HepG2 (cell line): Measurements from ENCODE around the gene MYH9. TPM values are rescaled to one million over a fixed set of nuclear protein-coding genes. Genes with fewer than 3 reads are reported as not detected.

ENCODE experiments used
- ATAC-seq: fragments of 200-7000 bp; cut with Tn5 transposase; 3 replicates; pipeline ENCODE4 v1.9.1; 2020; ENCODE audit warnings: mild to moderate bottlenecking, moderate library complexity
- BruUV-seq: library from RNA; stranded (reverse); fragments of 400-500 nt; replicated peaks from 2 replicates; lab custom pipeline; 2021; lab: Mats Ljungman, UMichigan
- CTCF ChIA-PET: fragments of 300-600 bp; formaldehyde crosslinking; extraction: SDS; loops from one replicate; lab custom pipeline; 2021; ENCODE audit warnings: low total read pairs, inconsistent platforms, low intra/inter-chr PET ratio; lab: Yijun Ruan, JAX
- POLR2A ChIA-PET: fragments of 350-600 bp; sonication (Branson Sonifier 250); formaldehyde crosslinking; loops from one replicate; lab custom pipeline; 2020; ENCODE audit warnings: antibody characterized with exemption, inconsistent platforms; lab: Yijun Ruan, JAX
- DNase-seq: peaks from one replicate; pipeline ENCODE4 v3.0.0-alpha.2; 2015; ENCODE audit warnings: low spot score
- FAIRE-seq: peaks from 3 replicates; lab custom pipeline; 2011; peaks lifted over from hg19 to GRCh38; lab: Jason Lieb, UNC
- H2AFZ ChIP-seq: one replicate; pipeline ENCODE4 v1.6.1; 2011; ENCODE audit warnings: low read length, inconsistent platforms
- H3K27ac ChIP-seq: fragments of 300-600 bp; 3 replicates; pipeline ENCODE4 v1.8.0; 2011; ENCODE audit warnings: mixed run types, mild to moderate bottlenecking, mixed read lengths, low read length, inconsistent platforms; ENCODE audit not compliant: insufficient read depth; ENCODE audit errors: extremely low read length
- H3K27me3 ChIP-seq, 2 experiments: fragments of 200-600 bp in 1 of 2; 2 replicates in 1 of 2; 3 replicates in 1 of 2; pipeline versions ENCODE4 v1.6.0 to v1.8.0; 2011; ENCODE audit warnings: low read length in 2 of 2, mild to moderate bottlenecking in 2 of 2, moderate library complexity in 2 of 2, inconsistent platforms in 1 of 2; ENCODE audit not compliant: insufficient read depth in 2 of 2, control insufficient read depth in 1 of 2
- H3K36me3 ChIP-seq, 2 experiments: fragments of 200-600 bp in 1 of 2; replicated peaks in 1 of 2; 2 replicates in 1 of 2; 3 replicates in 1 of 2; pipeline versions ENCODE4 v1.5.1 to v1.8.0; 2011; ENCODE audit warnings: low read length in 2 of 2, inconsistent platforms in 1 of 2; ENCODE audit not compliant: insufficient read depth in 2 of 2, control insufficient read depth in 1 of 2
- H3K4me1 ChIP-seq: 2 replicates; pipeline ENCODE4 v1.5.1; 2012; ENCODE audit warnings: low read length, inconsistent platforms; ENCODE audit not compliant: insufficient read depth
- H3K4me2 ChIP-seq: 2 replicates; pipeline ENCODE4 v1.6.0; 2011; ENCODE audit warnings: low read depth, low read length, inconsistent platforms
- H3K4me3 ChIP-seq, 3 experiments: fragments of 200-600 bp in 1 of 3; sonication (generic), shearing (Covaris generic) in 1 of 3; replicated peaks in 1 of 3; 2 replicates each; pipeline ENCODE4 v1.5.1; 2011 to 2016; ENCODE audit warnings: low read length in 3 of 3, inconsistent platforms in 2 of 3, low read depth in 2 of 3, mild to moderate bottlenecking in 2 of 3, control low read depth in 1 of 3, mixed read lengths in 1 of 3; ENCODE audit not compliant: insufficient read depth in 1 of 3
- H3K79me2 ChIP-seq: one replicate; pipeline ENCODE4 v1.6.1; 2011; ENCODE audit warnings: low read length, inconsistent platforms; ENCODE audit not compliant: insufficient read depth
- H3K9ac ChIP-seq: 2 replicates; pipeline ENCODE4 v1.6.0; 2011; ENCODE audit warnings: mild to moderate bottlenecking, low read depth, low read length, inconsistent platforms; ENCODE audit not compliant: insufficient read depth
- H3K9me3 ChIP-seq: 2 replicates; pipeline ENCODE4 v1.5.1; 2012; ENCODE audit warnings: mild to moderate bottlenecking, low read length
- H4K20me1 ChIP-seq: 2 replicates; pipeline ENCODE4 v1.6.0; 2011; ENCODE audit warnings: inconsistent platforms, mild to moderate bottlenecking, low read length, moderate library complexity; ENCODE audit not compliant: insufficient read depth
- MAX ChIP-seq: IDR thresholded peaks from 2 replicates; pipeline ENCODE4 v1.6.1; 2012; ENCODE audit warnings: inconsistent platforms
- NR2F1 ChIP-seq, 2 experiments: fragments of 450-650 bp in 1 of 2; formaldehyde crosslinking in 1 of 2; IDR thresholded peaks; 2 replicates each; pipeline versions ENCODE4 v1.5.0 to v1.6.1; 2016 to 2020; ENCODE audit warnings: mild to moderate bottlenecking in 1 of 2, missing compliant biosample characterization in 1 of 2, missing genetic modification reagents in 1 of 2, moderate library complexity in 1 of 2
- RFX5 ChIP-seq: IDR thresholded peaks from 2 replicates; pipeline ENCODE4 v1.6.1; 2011; ENCODE audit warnings: low read depth, low read length, improper control_type of control experiment
- SMC3 ChIP-seq: IDR thresholded peaks from 2 replicates; pipeline ENCODE4 v1.6.1; 2011; ENCODE audit warnings: low read length, improper control_type of control experiment
- STAG1 ChIP-seq: sonication (generic); formaldehyde crosslinking; IDR thresholded peaks from 2 replicates; pipeline ENCODE4 v1.4.0; 2020; ENCODE audit warnings: missing genetic modification reagents
- ZNF709 ChIP-seq: sonication (generic); formaldehyde crosslinking; IDR thresholded peaks from 2 replicates; pipeline ENCODE4 v1.5.0; 2020; ENCODE audit warnings: mild to moderate bottlenecking, missing genetic modification reagents
- WGBS: methylation state at CpG from one replicate; pipeline ENCODE4 v1.1.6; 2017; ENCODE audit warnings: low lambda C conversion rate; 5-methylcytosine and 5-hydroxymethylcytosine counted together
- in situ Hi-C: cut with HindIII; loops from 2 replicates; pipeline ENCODE4 v1.10.0; 2017; ENCODE audit warnings: low pct_unique_long_range_greater_than_20kb; ENCODE audit not compliant: extremely low pct_ligation_motif_present
- intact Hi-C: fragments of 100-400 bp; cut with micrococcal nuclease; formaldehyde crosslinking; loops from one replicate; pipeline ENCODE4 v1.10.0; 2022; ENCODE audit not compliant: unreplicated experiment
- polyA plus RNA-seq, 8 experiments: library from polyadenylated mRNA; depleted of rRNA in 3 of 8; stranded (reverse) in 7 of 8; unstranded in 1 of 8; fragments of >200 nt; fragmentation: Illumina TruSeq in 4 of 8; extraction: Trizol in 4 of 8; gene quantifications; 2 replicates each; pipeline versions ENCODE4 v1.2.1 to v1.2.3, GENCODE V29; 2011 to 2016; ENCODE audit warnings: low read depth in 4 of 8, missing spikeins in 1 of 8, mixed read lengths in 1 of 8; ENCODE audit not compliant: insufficient read depth in 1 of 8
- total RNA-seq, 5 experiments: library from RNA; depleted of rRNA; stranded (reverse); fragments of >200 nt; fragmentation: Illumina TruSeq; extraction: Trizol; gene quantifications; 2 replicates each; pipeline ENCODE4 v1.2.3, GENCODE V29; 2016; ENCODE audit warnings: low read depth in 1 of 5
- TF ChIP-seq, protein P1 (sequence below): sonication (generic); formaldehyde crosslinking; IDR thresholded peaks from 2 replicates; pipeline ENCODE4 v1.4.0; 2020; ENCODE audit warnings: missing genetic modification reagents, borderline replicate concordance
- TF ChIP-seq, protein P2 (sequence below), 2 experiments: fragments of 450-650 bp in 1 of 2; sonication (generic) in 1 of 2; formaldehyde crosslinking in 1 of 2; IDR thresholded peaks; 2 replicates each; pipeline versions ENCODE4 v1.6.1 to v1.8.0; 2016 to 2022; ENCODE audit warnings: antibody characterized with exemption in 1 of 2, mild to moderate bottlenecking in 1 of 2, missing genetic modification reagents in 1 of 2
- TF ChIP-seq, protein P3 (sequence below): sonication (generic); formaldehyde crosslinking; IDR thresholded peaks from 2 replicates; pipeline ENCODE4 v1.5.0; 2020; ENCODE audit warnings: mild to moderate bottlenecking, missing genetic modification reagents, moderate library complexity

MYH9 gene
- total and polyA plus RNA-seq, 2 of the 13 experiments (the other 11 are each of a cell fraction or from before 2014, with no cell fraction given) = 50.7 to 98.5 TPM

DNA sequence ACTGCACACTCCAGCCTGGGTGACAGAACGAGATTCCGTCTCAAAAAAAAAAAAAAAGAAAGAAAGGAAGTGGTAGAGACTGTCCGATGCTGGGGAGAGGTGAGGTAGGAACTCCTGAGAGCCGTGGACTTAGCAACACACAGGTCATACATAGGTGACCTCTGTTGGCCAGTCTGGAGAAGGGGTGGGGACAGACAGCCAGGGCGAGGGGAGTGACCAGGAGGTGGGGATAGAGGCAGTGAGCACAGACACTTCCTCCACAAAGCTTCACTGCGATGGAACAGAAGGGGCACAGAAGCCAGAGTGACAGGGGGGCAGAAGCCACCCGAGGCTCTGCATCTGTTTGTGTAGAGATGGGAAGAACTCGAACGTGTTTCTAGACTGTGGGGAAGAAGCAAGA is 47.1 kb downstream of the MYH9 start:
- Histone ChIP-seq H3K9me3 (no peaks in the 10 kb centered on the region), H3K79me2 (peaks cover 51% of the 10 kb centered on the region), H3K4me2 (no peak overlapping the region), H3K4me3 (no peak overlapping the region), H4K20me1 (peaks cover 6% of the 10 kb centered on the region; the same call in 1 of the 2 replicates), H3K27ac (peak overlapping the region; percentile 85), H3K36me3 (peaks cover 42 to 70% of the 10 kb centered on the region in 2 experiments), H3K9ac (no peak overlapping the region), H2AFZ (no peak overlapping the region), H3K27me3 (no peaks in the 10 kb centered on the region), H3K4me1 (peaks cover 69% of the 10 kb centered on the region)
- in situ Hi-C loops = no loop called here
- no peak for FAIRE-seq
- peak; percentile 58 for DNase-seq
- WGBS = 72% methylated on average over 9 of the region's 9 CpGs
- no TSS peak for BruUV-seq
- intact Hi-C loops = loop anchor here (1.0 kb wide), 1 partner anchor 48 kb away; no protein-coding TSS in a partner anchor
- ChIA-PET POLR2A (interaction anchor here (1.0 to 4.2 kb wide), 3 partner anchors 11 to 47 kb away, joined by 3 to 69 read pairs (median 7); partner anchors contain the start of gene MYH9), CTCF (no interaction called here)
- ATAC-seq = peak; percentile 66
- TF ChIP-seq, protein P1, sequence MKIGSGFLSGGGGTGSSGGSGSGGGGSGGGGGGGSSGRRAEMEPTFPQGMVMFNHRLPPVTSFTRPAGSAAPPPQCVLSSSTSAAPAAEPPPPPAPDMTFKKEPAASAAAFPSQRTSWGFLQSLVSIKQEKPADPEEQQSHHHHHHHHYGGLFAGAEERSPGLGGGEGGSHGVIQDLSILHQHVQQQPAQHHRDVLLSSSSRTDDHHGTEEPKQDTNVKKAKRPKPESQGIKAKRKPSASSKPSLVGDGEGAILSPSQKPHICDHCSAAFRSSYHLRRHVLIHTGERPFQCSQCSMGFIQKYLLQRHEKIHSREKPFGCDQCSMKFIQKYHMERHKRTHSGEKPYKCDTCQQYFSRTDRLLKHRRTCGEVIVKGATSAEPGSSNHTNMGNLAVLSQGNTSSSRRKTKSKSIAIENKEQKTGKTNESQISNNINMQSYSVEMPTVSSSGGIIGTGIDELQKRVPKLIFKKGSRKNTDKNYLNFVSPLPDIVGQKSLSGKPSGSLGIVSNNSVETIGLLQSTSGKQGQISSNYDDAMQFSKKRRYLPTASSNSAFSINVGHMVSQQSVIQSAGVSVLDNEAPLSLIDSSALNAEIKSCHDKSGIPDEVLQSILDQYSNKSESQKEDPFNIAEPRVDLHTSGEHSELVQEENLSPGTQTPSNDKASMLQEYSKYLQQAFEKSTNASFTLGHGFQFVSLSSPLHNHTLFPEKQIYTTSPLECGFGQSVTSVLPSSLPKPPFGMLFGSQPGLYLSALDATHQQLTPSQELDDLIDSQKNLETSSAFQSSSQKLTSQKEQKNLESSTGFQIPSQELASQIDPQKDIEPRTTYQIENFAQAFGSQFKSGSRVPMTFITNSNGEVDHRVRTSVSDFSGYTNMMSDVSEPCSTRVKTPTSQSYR = no peak
- TF ChIP-seq, protein P2, sequence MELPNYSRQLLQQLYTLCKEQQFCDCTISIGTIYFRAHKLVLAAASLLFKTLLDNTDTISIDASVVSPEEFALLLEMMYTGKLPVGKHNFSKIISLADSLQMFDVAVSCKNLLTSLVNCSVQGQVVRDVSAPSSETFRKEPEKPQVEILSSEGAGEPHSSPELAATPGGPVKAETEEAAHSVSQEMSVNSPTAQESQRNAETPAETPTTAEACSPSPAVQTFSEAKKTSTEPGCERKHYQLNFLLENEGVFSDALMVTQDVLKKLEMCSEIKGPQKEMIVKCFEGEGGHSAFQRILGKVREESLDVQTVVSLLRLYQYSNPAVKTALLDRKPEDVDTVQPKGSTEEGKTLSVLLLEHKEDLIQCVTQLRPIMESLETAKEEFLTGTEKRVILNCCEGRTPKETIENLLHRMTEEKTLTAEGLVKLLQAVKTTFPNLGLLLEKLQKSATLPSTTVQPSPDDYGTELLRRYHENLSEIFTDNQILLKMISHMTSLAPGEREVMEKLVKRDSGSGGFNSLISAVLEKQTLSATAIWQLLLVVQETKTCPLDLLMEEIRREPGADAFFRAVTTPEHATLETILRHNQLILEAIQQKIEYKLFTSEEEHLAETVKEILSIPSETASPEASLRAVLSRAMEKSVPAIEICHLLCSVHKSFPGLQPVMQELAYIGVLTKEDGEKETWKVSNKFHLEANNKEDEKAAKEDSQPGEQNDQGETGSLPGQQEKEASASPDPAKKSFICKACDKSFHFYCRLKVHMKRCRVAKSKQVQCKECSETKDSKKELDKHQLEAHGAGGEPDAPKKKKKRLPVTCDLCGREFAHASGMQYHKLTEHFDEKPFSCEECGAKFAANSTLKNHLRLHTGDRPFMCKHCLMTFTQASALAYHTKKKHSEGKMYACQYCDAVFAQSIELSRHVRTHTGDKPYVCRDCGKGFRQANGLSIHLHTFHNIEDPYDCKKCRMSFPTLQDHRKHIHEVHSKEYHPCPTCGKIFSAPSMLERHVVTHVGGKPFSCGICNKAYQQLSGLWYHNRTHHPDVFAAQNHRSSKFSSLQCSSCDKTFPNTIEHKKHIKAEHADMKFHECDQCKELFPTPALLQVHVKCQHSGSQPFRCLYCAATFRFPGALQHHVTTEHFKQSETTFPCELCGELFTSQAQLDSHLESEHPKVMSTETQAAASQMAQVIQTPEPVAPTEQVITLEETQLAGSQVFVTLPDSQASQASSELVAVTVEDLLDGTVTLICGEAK (IDR thresholded peaks at IDR 0.05) = no peak
- TF ChIP-seq, protein P2 (CRISPR knock-in tag; IDR thresholded peaks at IDR 0.05) = no peak
- TF ChIP-seq STAG1 (CRISPR knock-in tag) = peak; percentile 59
- TF ChIP-seq RFX5 = peak; percentile 86
- 0 out of 4 replicates have a peak, but pooled peaks of 1 of the 2 experiments have one; percentile 39 for TF ChIP-seq NR2F1 (CRISPR knock-in tag; IDR thresholded peaks at IDR 0.05)
- TF ChIP-seq ZNF709 (CRISPR knock-in tag) = 0 out of 2 replicates have a peak, but pooled peaks have one; percentile 50
- TF ChIP-seq MAX = 0 out of 2 replicates have a peak, but pooled peaks have one; percentile 25
- TF ChIP-seq, protein P3, sequence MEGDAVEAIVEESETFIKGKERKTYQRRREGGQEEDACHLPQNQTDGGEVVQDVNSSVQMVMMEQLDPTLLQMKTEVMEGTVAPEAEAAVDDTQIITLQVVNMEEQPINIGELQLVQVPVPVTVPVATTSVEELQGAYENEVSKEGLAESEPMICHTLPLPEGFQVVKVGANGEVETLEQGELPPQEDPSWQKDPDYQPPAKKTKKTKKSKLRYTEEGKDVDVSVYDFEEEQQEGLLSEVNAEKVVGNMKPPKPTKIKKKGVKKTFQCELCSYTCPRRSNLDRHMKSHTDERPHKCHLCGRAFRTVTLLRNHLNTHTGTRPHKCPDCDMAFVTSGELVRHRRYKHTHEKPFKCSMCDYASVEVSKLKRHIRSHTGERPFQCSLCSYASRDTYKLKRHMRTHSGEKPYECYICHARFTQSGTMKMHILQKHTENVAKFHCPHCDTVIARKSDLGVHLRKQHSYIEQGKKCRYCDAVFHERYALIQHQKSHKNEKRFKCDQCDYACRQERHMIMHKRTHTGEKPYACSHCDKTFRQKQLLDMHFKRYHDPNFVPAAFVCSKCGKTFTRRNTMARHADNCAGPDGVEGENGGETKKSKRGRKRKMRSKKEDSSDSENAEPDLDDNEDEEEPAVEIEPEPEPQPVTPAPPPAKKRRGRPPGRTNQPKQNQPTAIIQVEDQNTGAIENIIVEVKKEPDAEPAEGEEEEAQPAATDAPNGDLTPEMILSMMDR (CRISPR knock-in tag) = peak; percentile 61
- TF ChIP-seq SMC3 = 0 out of 2 replicates have a peak, but pooled peaks have one; percentile 14
